OCI-LY1 (cell line): ENCODE results near the gene ZNF467.

Experiments used
- H2AFZ ChIP-seq: fragments of 200-600 bp; sonication (generic), shearing (Covaris generic); 2 replicates; pipeline ENCODE4 v1.6.0; 2014; ENCODE audit warnings: antibody characterized with exemption, mild to moderate bottlenecking, low read length
- H3F3A ChIP-seq: fragments of 200-600 bp; sonication (generic), shearing (Covaris generic); 2 replicates; pipeline ENCODE4 v1.6.0; 2014; ENCODE audit warnings: mild to moderate bottlenecking, antibody characterized with exemption, low read length, moderate library complexity; ENCODE audit not compliant: insufficient read depth
- H3K27ac ChIP-seq: fragments of 200-600 bp; sonication (generic); 2 replicates; pipeline ENCODE4 v1.5.1; 2014; ENCODE audit warnings: low read length, mixed run types, mild to moderate bottlenecking, low read depth; ENCODE audit not compliant: poor library complexity, severe bottlenecking
- H3K27me3 ChIP-seq: fragments of 200-600 bp; sonication (generic); 2 replicates; pipeline ENCODE4 v1.6.0; 2014; ENCODE audit warnings: antibody characterized with exemption, mild to moderate bottlenecking, low read length, moderate library complexity; ENCODE audit not compliant: insufficient read depth
- H3K36me3 ChIP-seq: fragments of 200-600 bp; sonication (generic); 2 replicates; pipeline ENCODE4 v1.6.1; 2014; ENCODE audit warnings: mild to moderate bottlenecking, antibody characterized with exemption, low read length, moderate library complexity, mixed read lengths; ENCODE audit not compliant: insufficient read depth
- H3K4me1 ChIP-seq: fragments of 200-600 bp; sonication (generic); 2 replicates; pipeline ENCODE4 v1.5.1; 2014; ENCODE audit warnings: mild to moderate bottlenecking, low read length, moderate library complexity; ENCODE audit not compliant: insufficient read depth, severe bottlenecking
- H3K4me2 ChIP-seq: fragments of 200-600 bp; sonication (generic), shearing (Covaris generic); 2 replicates; pipeline ENCODE4 v1.6.1; 2014; ENCODE audit warnings: low read length
- H3K4me3 ChIP-seq: fragments of 200-600 bp; sonication (generic); 2 replicates; pipeline ENCODE4 v1.5.1; 2014; ENCODE audit warnings: low read length, low read depth, mild to moderate bottlenecking, mixed read lengths; ENCODE audit not compliant: poor library complexity, severe bottlenecking
- H3K79me2 ChIP-seq: fragments of 200-600 bp; shearing (Covaris generic); 2 replicates; pipeline ENCODE4 v1.6.1; 2016; ENCODE audit warnings: mixed run types, low read length, mixed read lengths; ENCODE audit not compliant: insufficient read depth
- H3K9ac ChIP-seq: fragments of 200-600 bp; sonication (generic), shearing (Covaris generic); 2 replicates; pipeline ENCODE4 v1.6.1; 2014; ENCODE audit warnings: mild to moderate bottlenecking, low read length, mixed read lengths
- H3K9me2 ChIP-seq: fragments of 200-600 bp; sonication (generic), shearing (Covaris generic); 2 replicates; pipeline ENCODE4 v1.6.1; 2014; ENCODE audit warnings: low read depth, mild to moderate bottlenecking, low read length, mixed read lengths
- H3K9me3 ChIP-seq: fragments of 200-600 bp; shearing (Covaris generic); 2 replicates; pipeline ENCODE4 v1.6.1; 2014; ENCODE audit warnings: low read length, mixed read lengths
- H4K20me1 ChIP-seq: fragments of 200-600 bp; sonication (generic), shearing (Covaris generic); 2 replicates; pipeline ENCODE4 v1.6.0; 2016; ENCODE audit warnings: mild to moderate bottlenecking, low read length; ENCODE audit not compliant: insufficient read depth
- CTCF ChIP-seq: fragments of 200-600 bp; sonication (generic), shearing (Covaris generic); IDR thresholded peaks from 2 replicates; pipeline ENCODE4 v1.5.1; 2017; ENCODE audit warnings: mild to moderate bottlenecking, antibody characterized with exemption, low read length, moderate library complexity, mixed read lengths
- EZH2 ChIP-seq: fragments of 200-600 bp; sonication (generic), shearing (Covaris generic); IDR thresholded peaks from 2 replicates; pipeline ENCODE4 v1.8.0; 2017; ENCODE audit warnings: borderline replicate concordance, mixed run types, mild to moderate bottlenecking, antibody characterized with exemption, low read length, moderate library complexity, mixed read lengths

The ZNF467 gene

GRCh38 chr7:149809215-149809614, 35.8 kb upstream of the ZNF467 start:
- H3K9me2 ChIP-seq = no peaks in the 10 kb centered on the region
- H3K4me2 ChIP-seq = no peak overlapping the region
- no peaks in the 10 kb centered on the region for H3K79me2 ChIP-seq
- no peaks in the 10 kb centered on the region for H3K9me3 ChIP-seq
- no peaks in the 10 kb centered on the region for H3F3A ChIP-seq
- H3K4me3 ChIP-seq = no peak overlapping the region
- no peaks in the 10 kb centered on the region for H3K27me3 ChIP-seq
- H3K36me3 ChIP-seq = no peaks in the 10 kb centered on the region
- no peak for TF ChIP-seq CTCF
- no peak for TF ChIP-seq EZH2
- H3K27ac ChIP-seq = no peak overlapping the region
- H3K9ac ChIP-seq = no peak overlapping the region
- H4K20me1 ChIP-seq = no peaks in the 10 kb centered on the region
- H3K4me1 ChIP-seq = no peaks in the 10 kb centered on the region
- no peak overlapping the region for H2AFZ ChIP-seq

GRCh38 chr7:149808311-149808710, 34.9 kb upstream of the ZNF467 start:
- Histone ChIP-seq H3K79me2 (no peaks in the 10 kb centered on the region), H3K27ac (no peak overlapping the region), H3K4me2 (no peak overlapping the region), H3K4me3 (no peak overlapping the region), H3K9me3 (no peaks in the 10 kb centered on the region), H3K9ac (no peak overlapping the region), H3F3A (no peaks in the 10 kb centered on the region), H3K9me2 (no peaks in the 10 kb centered on the region), H2AFZ (no peak overlapping the region), H4K20me1 (no peaks in the 10 kb centered on the region), H3K36me3 (no peaks in the 10 kb centered on the region), H3K27me3 (no peaks in the 10 kb centered on the region), H3K4me1 (no peaks in the 10 kb centered on the region)
- TF ChIP-seq EZH2 (no peak), CTCF (no peak)

GRCh38 chr7:149806726-149807125, 33.3 kb upstream of the ZNF467 start:
- H3K9me2 ChIP-seq = no peaks in the 10 kb centered on the region
- H3K79me2 ChIP-seq = no peaks in the 10 kb centered on the region
- no peak overlapping the region for H3K4me2 ChIP-seq
- H3K36me3 ChIP-seq = no peaks in the 10 kb centered on the region
- no peak overlapping the region for H3K4me3 ChIP-seq
- H3K27me3 ChIP-seq = no peaks in the 10 kb centered on the region
- H3K9ac ChIP-seq = no peak overlapping the region
- H3K27ac ChIP-seq = no peak overlapping the region
- no peaks in the 10 kb centered on the region for H4K20me1 ChIP-seq
- TF ChIP-seq CTCF (no peak), EZH2 (no peak)
- H3K9me3 ChIP-seq = no peaks in the 10 kb centered on the region
- H3F3A ChIP-seq = no peaks in the 10 kb centered on the region
- no peak overlapping the region for H2AFZ ChIP-seq
- no peaks in the 10 kb centered on the region for H3K4me1 ChIP-seq
